Gastroesophageal sphincter (tissue), 3 donors: ENCODE results near the gene IL16.

ENCODE experiments used
- POLR2A ChIP-seq, 2 donors: fragments of 450-650 bp; IDR thresholded peaks; one replicate each; pipeline ENCODE4 v1.6.1; 2017; ENCODE audit warnings: antibody characterized with exemption in 2 of 2, mild to moderate bottlenecking in 2 of 2, moderate library complexity in 1 of 2
- POLR2AphosphoS5 ChIP-seq: sonication (generic); formaldehyde crosslinking; IDR thresholded peaks from one replicate; pipeline ENCODE4 v1.6.1; 2017; ENCODE audit warnings: antibody characterized with exemption
- TF ChIP-seq, protein P1 (sequence below), 4 experiments: fragments of 200-600 bp in 2 of 4; fragments of 450-650 bp in 2 of 4; sonication (generic) in 1 of 4; IDR thresholded peaks; one replicate each; pipeline ENCODE4 v1.5.1; 2017 to 2019; ENCODE audit warnings: antibody characterized with exemption in 4 of 4, mild to moderate bottlenecking in 2 of 4, moderate library complexity in 2 of 4

DNA sequence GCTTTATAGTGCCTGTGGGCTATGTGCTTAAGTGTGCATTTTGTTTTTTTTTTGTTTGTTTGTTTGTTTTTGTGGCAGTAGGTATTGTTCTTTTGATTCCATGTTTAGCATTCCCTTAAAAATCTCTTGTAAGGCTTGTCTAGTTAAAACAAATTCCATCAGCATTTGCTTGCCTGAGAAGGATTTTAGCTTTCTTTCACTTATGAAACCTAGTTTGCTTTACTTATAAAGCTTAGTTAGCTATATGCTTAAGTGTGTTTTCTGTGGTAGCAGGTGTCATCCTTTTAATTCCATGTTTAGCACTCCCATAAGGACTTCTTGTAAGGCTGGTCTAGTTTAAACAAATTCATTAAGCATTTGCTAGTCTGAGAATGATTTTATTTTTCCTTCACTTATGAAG lies 17.3 kb downstream of the IL16 start:
- TF ChIP-seq POLR2A (IDR thresholded peaks at IDR 0.05) (no peak), POLR2AphosphoS5 (no peak)
- TF ChIP-seq, protein P1, sequence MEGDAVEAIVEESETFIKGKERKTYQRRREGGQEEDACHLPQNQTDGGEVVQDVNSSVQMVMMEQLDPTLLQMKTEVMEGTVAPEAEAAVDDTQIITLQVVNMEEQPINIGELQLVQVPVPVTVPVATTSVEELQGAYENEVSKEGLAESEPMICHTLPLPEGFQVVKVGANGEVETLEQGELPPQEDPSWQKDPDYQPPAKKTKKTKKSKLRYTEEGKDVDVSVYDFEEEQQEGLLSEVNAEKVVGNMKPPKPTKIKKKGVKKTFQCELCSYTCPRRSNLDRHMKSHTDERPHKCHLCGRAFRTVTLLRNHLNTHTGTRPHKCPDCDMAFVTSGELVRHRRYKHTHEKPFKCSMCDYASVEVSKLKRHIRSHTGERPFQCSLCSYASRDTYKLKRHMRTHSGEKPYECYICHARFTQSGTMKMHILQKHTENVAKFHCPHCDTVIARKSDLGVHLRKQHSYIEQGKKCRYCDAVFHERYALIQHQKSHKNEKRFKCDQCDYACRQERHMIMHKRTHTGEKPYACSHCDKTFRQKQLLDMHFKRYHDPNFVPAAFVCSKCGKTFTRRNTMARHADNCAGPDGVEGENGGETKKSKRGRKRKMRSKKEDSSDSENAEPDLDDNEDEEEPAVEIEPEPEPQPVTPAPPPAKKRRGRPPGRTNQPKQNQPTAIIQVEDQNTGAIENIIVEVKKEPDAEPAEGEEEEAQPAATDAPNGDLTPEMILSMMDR (IDR thresholded peaks at IDR 0.05), result no peak
